GM23338 (cell line): Measurements from ENCODE around the gene YPEL3. TPM values are rescaled to one million over a fixed set of nuclear protein-coding genes. Genes with fewer than 3 reads are reported as not detected.

Experiments used
- ATAC-seq: fragments of 200-7000 bp; cut with Tn5 transposase; 3 replicates; pipeline ENCODE4 v1.9.1; 2020
- DNase-seq: peaks from one replicate; pipeline ENCODE4 v3.0.0-alpha.2; 2015; ENCODE audit warnings: low spot score
- H2AFZ ChIP-seq: fragments of 200-600 bp; sonication (generic); 2 replicates; pipeline ENCODE4 v1.8.0; 2016; ENCODE audit warnings: antibody characterized with exemption, mild to moderate bottlenecking, moderate library complexity
- H3F3A ChIP-seq: fragments of 200-600 bp; sonication (generic); replicated peaks from 2 replicates; pipeline ENCODE4 v1.8.0; 2017; ENCODE audit warnings: antibody characterized with exemption, mixed run types, low read depth
- H3K27ac ChIP-seq: fragments of 200-600 bp; sonication (generic); 2 replicates; pipeline ENCODE4 v1.6.1; 2016; ENCODE audit warnings: low read depth
- H3K27me3 ChIP-seq: fragments of 200-600 bp; sonication (generic); 2 replicates; pipeline ENCODE4 v1.8.0; 2016; ENCODE audit warnings: mild to moderate bottlenecking, mixed run types, moderate library complexity; ENCODE audit not compliant: insufficient read depth
- H3K36me3 ChIP-seq: fragments of 200-600 bp; sonication (generic); 2 replicates; pipeline ENCODE4 v1.8.0; 2016; ENCODE audit warnings: mild to moderate bottlenecking; ENCODE audit not compliant: insufficient read depth
- H3K4me1 ChIP-seq: fragments of 200-600 bp; sonication (generic); 2 replicates; pipeline ENCODE4 v1.8.0; 2016; ENCODE audit warnings: mild to moderate bottlenecking, moderate library complexity; ENCODE audit not compliant: insufficient read depth
- H3K4me2 ChIP-seq: fragments of 200-600 bp; sonication (generic); 2 replicates; pipeline ENCODE4 v1.7.1; 2017; ENCODE audit warnings: mixed run types
- H3K4me3 ChIP-seq: fragments of 200-600 bp; sonication (generic); 2 replicates; pipeline ENCODE4 v1.6.1; 2016; ENCODE audit warnings: mixed run types
- H3K79me2 ChIP-seq: fragments of 200-600 bp; sonication (generic); replicated peaks from 2 replicates; pipeline ENCODE4 v1.8.0; 2017; ENCODE audit warnings: mild to moderate bottlenecking; ENCODE audit not compliant: insufficient read depth
- H3K9me2 ChIP-seq: fragments of 200-600 bp; sonication (generic); 2 replicates; pipeline ENCODE4 v1.8.0; 2017; ENCODE audit not compliant: insufficient read depth
- H4K20me1 ChIP-seq: fragments of 200-600 bp; sonication (generic); replicated peaks from 2 replicates; pipeline ENCODE4 v1.8.0; 2017; ENCODE audit warnings: mild to moderate bottlenecking; ENCODE audit not compliant: insufficient read depth
- H3K27ac Mint-ChIP-seq: 2 replicates; pipeline ENCODE4 v1.8.0; 2020; ENCODE audit warnings: inconsistent platforms, mild to moderate bottlenecking, moderate library complexity, mixed read lengths
- H3K27me3 Mint-ChIP-seq: 3 replicates; pipeline ENCODE4 v1.8.0; 2022; ENCODE audit warnings: low read depth, mild to moderate bottlenecking, moderate library complexity, mixed read lengths, inconsistent platforms; ENCODE audit not compliant: insufficient read depth, poor library complexity
- H3K36me3 Mint-ChIP-seq: 3 replicates; pipeline ENCODE4 v1.8.0; 2021; ENCODE audit warnings: low read depth, mild to moderate bottlenecking, inconsistent platforms, moderate library complexity, mixed read lengths
- H3K4me1 Mint-ChIP-seq: 3 replicates; pipeline ENCODE4 v1.8.0; 2020; ENCODE audit warnings: mild to moderate bottlenecking, inconsistent platforms, mixed read lengths
- H3K4me3 Mint-ChIP-seq: 3 replicates; pipeline ENCODE4 v1.8.0; 2021; ENCODE audit warnings: moderate library complexity, mild to moderate bottlenecking, inconsistent platforms, mixed read lengths
- H3K9me3 Mint-ChIP-seq: 3 replicates; pipeline ENCODE4 v1.8.0; 2020; ENCODE audit warnings: moderate library complexity, mild to moderate bottlenecking, inconsistent platforms, mixed read lengths
- ETS1 ChIP-seq: IDR thresholded peaks from 2 replicates; pipeline ENCODE4 v1.6.1; 2016; ENCODE audit warnings: antibody characterized with exemption
- EZH2 ChIP-seq: fragments of 200-600 bp; sonication (generic); IDR thresholded peaks from one replicate; pipeline ENCODE4 v1.8.0; 2017; ENCODE audit warnings: antibody characterized with exemption, mild to moderate bottlenecking, low read depth; ENCODE audit not compliant: unreplicated experiment
- NANOG ChIP-seq: IDR thresholded peaks from 2 replicates; pipeline ENCODE4 v1.6.1; 2016; ENCODE audit warnings: antibody characterized with exemption, borderline replicate concordance
- POLR2AphosphoS5 ChIP-seq: IDR thresholded peaks from 2 replicates; pipeline ENCODE4 v1.6.1; 2016; ENCODE audit warnings: antibody characterized with exemption, low read depth
- REST ChIP-seq: IDR thresholded peaks from one replicate; pipeline ENCODE4 v1.6.1; 2018; ENCODE audit warnings: antibody characterized with exemption; ENCODE audit not compliant: unreplicated experiment
- STAT1 ChIP-seq: IDR thresholded peaks from one replicate; pipeline ENCODE4 v1.6.1; 2016; ENCODE audit warnings: antibody characterized with exemption; ENCODE audit not compliant: unreplicated experiment
- ZNF331 ChIP-seq: fragments of 250-450 bp; sonication (Bioruptor Pico); IDR thresholded peaks from 2 replicates; pipeline ENCODE4 v1.5.0; 2020; ENCODE audit warnings: low read depth, mild to moderate bottlenecking, moderate library complexity
- ZNF462 ChIP-seq: fragments of 250-450 bp; sonication (Bioruptor Pico); IDR thresholded peaks from 2 replicates; pipeline ENCODE4 v1.5.0; 2020; ENCODE audit warnings: mild to moderate bottlenecking, moderate library complexity
- polyA plus RNA-seq: library from polyadenylated mRNA; unstranded; fragments of >200 nt; fragmentation: Nextera tagmentation; extraction: Ambion mirVana; gene quantifications from 2 replicates; pipeline ENCODE4 v1.2.1, GENCODE V29; 2016
- total RNA-seq: library from RNA; depleted of rRNA; stranded (reverse); fragments of >200 nt; shearing (Covaris generic); gene quantifications from 2 replicates; pipeline ENCODE4 v1.2.3, GENCODE V29; 2014

Gene YPEL3
- total and polyA plus RNA-seq, 2 experiments from 2014 or later = 27.8 to 86.1 TPM

GRCh38 chr16:30141750-30142149 is 45.7 kb upstream of the YPEL3 start (continued):
- no peak for TF ChIP-seq ZNF462 (CRISPR knock-in tag)
- no peak for TF ChIP-seq STAT1

- H4K20me1 ChIP-seq = no peaks in the 10 kb centered on the region
- H3K27me3 ChIP-seq = no peaks in the 10 kb centered on the region
- no peak overlapping the region for H2AFZ ChIP-seq
- no peaks in the 10 kb centered on the region for H3K36me3 ChIP-seq
- ATAC-seq = no peak
- DNase-seq = no peak
- no peak overlapping the region for H3K27ac Mint-ChIP-seq
- no peak overlapping the region for H3K4me2 ChIP-seq
- no peaks in the 10 kb centered on the region for H3K9me2 ChIP-seq
- no peaks in the 10 kb centered on the region for H3K4me1 ChIP-seq
- H3K4me3 Mint-ChIP-seq = no peak overlapping the region
- no peaks in the 10 kb centered on the region for H3K4me1 Mint-ChIP-seq
- H3K9me3 Mint-ChIP-seq = no peaks in the 10 kb centered on the region
- no peaks in the 10 kb centered on the region for H3K36me3 Mint-ChIP-seq
- no peaks in the 10 kb centered on the region for H3F3A ChIP-seq
- H3K27me3 Mint-ChIP-seq = peaks cover 1% of the 10 kb centered on the region
- H3K79me2 ChIP-seq = no peaks in the 10 kb centered on the region
- no peak overlapping the region for H3K4me3 ChIP-seq
- no peak overlapping the region for H3K27ac ChIP-seq
- TF ChIP-seq EZH2 (no peak), ETS1 (no peak), REST (no peak), NANOG (no peak), STAT1 (no peak), ZNF331 (CRISPR knock-in tag) (no peak), POLR2AphosphoS5 (no peak)
These were observed 43.8 kb upstream of the YPEL3 start for GRCh38 chr16:30139583-30140481.
